ENCODE data around the gene OR2F2.

OR2F2 gene

DNA sequence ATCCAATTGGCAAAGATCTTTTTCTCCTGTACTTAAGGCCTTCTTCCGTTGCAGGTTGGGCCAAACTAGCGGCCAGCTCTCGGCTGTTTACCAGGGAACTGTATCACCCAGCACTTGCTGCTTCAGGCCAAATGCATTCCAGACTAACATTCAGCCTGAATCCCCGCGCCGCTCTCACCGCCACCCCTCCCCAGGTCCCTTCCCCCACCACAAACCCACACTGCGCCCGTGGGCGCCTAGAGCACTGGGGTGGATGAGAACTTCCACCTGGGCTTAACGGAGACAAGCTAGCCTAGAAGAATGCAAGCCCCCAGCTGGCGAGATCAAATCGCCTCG lies 33.7 kb upstream of the OR2F2 start:
- peaks cover 4% of the 10 kb centered on the region for H3K9me3 ChIP-seq (ENCODE audit: control insufficient read depth, low read length)
- peak overlapping the region; percentile 89 for H3K27ac ChIP-seq (ENCODE audit: low read depth, low read length, severe bottlenecking)
- H3K36me3 ChIP-seq (ENCODE audit: control insufficient read depth, insufficient read depth, low read length), result peaks cover 6% of the 10 kb centered on the region
- peaks cover 14% of the 10 kb centered on the region for H3K4me1 ChIP-seq (ENCODE audit: control insufficient read depth, insufficient read depth, low read length, poor library complexity, severe bottlenecking)
- WGBS, 2 experiments (ENCODE audit: insufficient coverage in 2 of 2), result 0% methylated on average over 10 to 11 of the region's 14 CpGs
- peak overlapping the region; percentile 82 for H3K4me3 ChIP-seq (ENCODE audit: extremely low read depth, insufficient read depth, low read length, poor library complexity, severe bottlenecking)

- WGBS, 2 experiments (ENCODE audit: insufficient coverage in 2 of 2), result 0 to 1% methylated on average over 20 to 32 of the region's 50 CpGs
- H3K9me3 ChIP-seq (ENCODE audit: control insufficient read depth, low read length), result peaks cover 4% of the 10 kb centered on the region
Measured at GRCh38 chr7:143901668-143902331, 33.2 kb upstream of the OR2F2 start, which contains the start of gene TCAF1. TSS of gene TCAF1 (minus strand) at chr7:143902176. CDS start at chr7:143876608, 25,568 bp downstream.

GRCh38 chr7:143902332-143902899 lies 32.6 kb upstream of the OR2F2 start:
- Histone ChIP-seq H3K27ac (ENCODE audit: low read depth, low read length, severe bottlenecking) (peak overlapping the region; percentile 89), H3K4me1 (ENCODE audit: control insufficient read depth, insufficient read depth, low read length, poor library complexity, severe bottlenecking) (peaks cover 14% of the 10 kb centered on the region), H3K36me3 (ENCODE audit: control insufficient read depth, insufficient read depth, low read length) (peaks cover 6% of the 10 kb centered on the region), H3K4me3 (ENCODE audit: extremely low read depth, insufficient read depth, low read length, poor library complexity, severe bottlenecking) (peak overlapping the region; percentile 82), H3K9me3 (ENCODE audit: control insufficient read depth, low read length) (peaks cover 4% of the 10 kb centered on the region)
- 90 to 92% methylated on average over 6 to 9 of the region's 14 CpGs for WGBS, 2 experiments (ENCODE audit: insufficient coverage in 2 of 2)

More at GRCh38 chr7:143901668-143902331, 33.2 kb upstream of the OR2F2 start, which contains the start of gene TCAF1:
- peaks cover 14% of the 10 kb centered on the region for H3K4me1 ChIP-seq (ENCODE audit: control insufficient read depth, insufficient read depth, low read length, poor library complexity, severe bottlenecking)
- H3K36me3 ChIP-seq (ENCODE audit: control insufficient read depth, insufficient read depth, low read length), result peaks cover 6% of the 10 kb centered on the region
- H3K27ac ChIP-seq (ENCODE audit: low read depth, low read length, severe bottlenecking), result peak within 1 kb of the TSS; percentile 89
- peak within 1 kb of the TSS; percentile 82 for H3K4me3 ChIP-seq (ENCODE audit: extremely low read depth, insufficient read depth, low read length, poor library complexity, severe bottlenecking)

GRCh38 chr7:143905509-143905908 lies 29.5 kb upstream of the OR2F2 start:
- H3K9me3 ChIP-seq (ENCODE audit: control insufficient read depth, low read length), result no peaks in the 10 kb centered on the region
- 86 to 100% methylated on average over 1 of the region's 1 CpG for WGBS, 2 experiments (ENCODE audit: insufficient coverage in 2 of 2)
- no peaks in the 10 kb centered on the region for H3K36me3 ChIP-seq (ENCODE audit: control insufficient read depth, insufficient read depth, low read length)
- H3K27ac ChIP-seq (ENCODE audit: low read depth, low read length, severe bottlenecking), result no peak overlapping the region
- H3K4me3 ChIP-seq (ENCODE audit: extremely low read depth, insufficient read depth, low read length, poor library complexity, severe bottlenecking), result no peak overlapping the region
- peaks cover 7% of the 10 kb centered on the region for H3K4me1 ChIP-seq (ENCODE audit: control insufficient read depth, insufficient read depth, low read length, poor library complexity, severe bottlenecking)

GRCh38 chr7:143906151-143906550 lies 28.9 kb upstream of the OR2F2 start:
- peaks cover 7% of the 10 kb centered on the region for H3K4me1 ChIP-seq (ENCODE audit: control insufficient read depth, insufficient read depth, low read length, poor library complexity, severe bottlenecking)
- H3K4me3 ChIP-seq (ENCODE audit: extremely low read depth, insufficient read depth, low read length, poor library complexity, severe bottlenecking), result no peak overlapping the region
- no peaks in the 10 kb centered on the region for H3K9me3 ChIP-seq (ENCODE audit: control insufficient read depth, low read length)
- H3K36me3 ChIP-seq (ENCODE audit: control insufficient read depth, insufficient read depth, low read length), result no peaks in the 10 kb centered on the region
- H3K27ac ChIP-seq (ENCODE audit: low read depth, low read length, severe bottlenecking), result no peak overlapping the region
- 90 to 93% methylated on average over 7 to 9 of the region's 9 CpGs for WGBS, 2 experiments (ENCODE audit: insufficient coverage in 2 of 2)

GRCh38 chr7:143906895-143907294 lies 28.1 kb upstream of the OR2F2 start:
- no peak overlapping the region for H3K4me3 ChIP-seq (ENCODE audit: extremely low read depth, insufficient read depth, low read length, poor library complexity, severe bottlenecking)
- H3K27ac ChIP-seq (ENCODE audit: low read depth, low read length, severe bottlenecking), result no peak overlapping the region
- H3K4me1 ChIP-seq (ENCODE audit: control insufficient read depth, insufficient read depth, low read length, poor library complexity, severe bottlenecking), result peaks cover 7% of the 10 kb centered on the region
- 56 to 67% methylated on average over 5 of the region's 5 CpGs for WGBS, 2 experiments (ENCODE audit: insufficient coverage in 2 of 2)
- no peaks in the 10 kb centered on the region for H3K36me3 ChIP-seq (ENCODE audit: control insufficient read depth, insufficient read depth, low read length)
- H3K9me3 ChIP-seq (ENCODE audit: control insufficient read depth, low read length), result no peaks in the 10 kb centered on the region

- H3K4me3 ChIP-seq (ENCODE audit: extremely low read depth, insufficient read depth, low read length, poor library complexity, severe bottlenecking), result no peak overlapping the region
- WGBS, 2 experiments (ENCODE audit: insufficient coverage in 2 of 2), result no CpG with 5 or more reads among the region's 5 CpGs
- H3K9me3 ChIP-seq (ENCODE audit: control insufficient read depth, low read length), result no peaks in the 10 kb centered on the region
- H3K27ac ChIP-seq (ENCODE audit: low read depth, low read length, severe bottlenecking), result no peak overlapping the region
- H3K36me3 ChIP-seq (ENCODE audit: control insufficient read depth, insufficient read depth, low read length), result no peaks in the 10 kb centered on the region
- H3K4me1 ChIP-seq (ENCODE audit: control insufficient read depth, insufficient read depth, low read length, poor library complexity, severe bottlenecking), result peaks cover 4% of the 10 kb centered on the region
Measured at GRCh38 chr7:143908120-143908519, 26.9 kb upstream of the OR2F2 start.

DNA sequence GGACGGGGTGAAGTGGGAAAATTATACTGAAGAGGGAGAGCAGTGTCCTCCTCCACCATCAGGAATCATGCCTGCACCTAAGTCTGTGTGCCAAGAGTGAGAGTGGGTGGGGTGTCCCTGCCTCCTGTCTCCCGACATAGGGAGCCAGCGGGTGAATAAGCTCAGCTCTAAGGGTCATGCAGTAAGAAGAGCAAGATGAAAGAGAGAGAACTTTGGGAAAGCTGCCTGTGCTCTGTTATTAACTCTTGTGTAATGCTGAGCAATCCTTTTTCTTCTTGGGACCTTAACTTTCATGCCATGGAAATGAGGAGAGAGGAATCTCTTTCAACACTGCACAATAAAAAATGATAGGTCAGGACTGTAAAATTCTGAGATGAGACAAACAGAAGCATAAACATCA lies 25.2 kb upstream of the OR2F2 start:
- Histone ChIP-seq H3K9me3 (ENCODE audit: control insufficient read depth, low read length) (no peaks in the 10 kb centered on the region), H3K36me3 (ENCODE audit: control insufficient read depth, insufficient read depth, low read length) (no peaks in the 10 kb centered on the region), H3K4me3 (ENCODE audit: extremely low read depth, insufficient read depth, low read length, poor library complexity, severe bottlenecking) (no peak overlapping the region), H3K4me1 (ENCODE audit: control insufficient read depth, insufficient read depth, low read length, poor library complexity, severe bottlenecking) (peaks cover 4% of the 10 kb centered on the region), H3K27ac (ENCODE audit: low read depth, low read length, severe bottlenecking) (no peak overlapping the region)
- 78 to 100% methylated on average over 1 to 3 of the region's 3 CpGs for WGBS, 2 experiments (ENCODE audit: insufficient coverage in 2 of 2)

DNA sequence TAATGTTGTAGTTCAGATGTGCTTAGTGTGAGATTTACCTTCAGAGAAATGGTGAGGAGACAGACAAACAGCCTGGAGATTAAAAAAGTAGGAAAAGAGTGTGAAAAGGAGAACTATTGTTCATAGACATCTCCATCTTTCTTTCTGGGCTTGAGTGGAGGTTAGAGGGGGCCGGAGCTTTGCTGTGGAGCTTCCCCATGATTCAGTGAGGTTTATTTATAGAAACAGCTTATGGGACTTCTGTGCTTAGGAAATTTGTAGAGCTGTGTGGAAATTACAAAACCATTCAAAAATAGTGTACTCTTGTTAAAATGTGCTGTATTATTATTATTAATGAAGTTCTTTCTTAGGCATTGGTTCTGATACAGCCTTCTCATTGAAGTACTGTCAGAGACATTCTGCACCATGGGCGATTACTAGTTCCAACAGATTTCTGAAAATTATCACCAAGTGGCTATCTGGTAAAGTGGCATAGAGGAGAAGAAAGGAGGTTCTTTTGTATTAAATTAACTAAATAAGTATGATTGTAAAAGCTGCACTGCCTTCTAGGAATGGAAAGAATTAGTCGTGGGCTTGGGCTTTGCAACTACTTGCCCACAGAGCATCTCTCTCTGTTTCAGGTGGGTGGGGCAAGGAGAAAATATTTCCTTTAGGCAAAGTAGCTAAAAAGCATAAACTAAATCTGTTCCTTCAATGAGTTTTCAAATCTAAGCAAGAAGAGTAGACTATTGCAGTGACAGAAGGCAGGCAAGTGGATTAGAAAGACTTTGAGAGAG lies 24.4 kb upstream of the OR2F2 start:
- H3K36me3 ChIP-seq (ENCODE audit: control insufficient read depth, insufficient read depth, low read length), result no peaks in the 10 kb centered on the region
- no peaks in the 10 kb centered on the region for H3K9me3 ChIP-seq (ENCODE audit: control insufficient read depth, low read length)
- WGBS, 2 experiments (ENCODE audit: insufficient coverage in 2 of 2), result 100% methylated on average over 1 of the region's 3 CpGs; no CpG with 5 or more reads in 1 of the 2 experiments
- H3K4me1 ChIP-seq (ENCODE audit: control insufficient read depth, insufficient read depth, low read length, poor library complexity, severe bottlenecking), result no peaks in the 10 kb centered on the region
- H3K4me3 ChIP-seq (ENCODE audit: extremely low read depth, insufficient read depth, low read length, poor library complexity, severe bottlenecking), result no peak overlapping the region
- H3K27ac ChIP-seq (ENCODE audit: low read depth, low read length, severe bottlenecking), result no peak overlapping the region

DNA sequence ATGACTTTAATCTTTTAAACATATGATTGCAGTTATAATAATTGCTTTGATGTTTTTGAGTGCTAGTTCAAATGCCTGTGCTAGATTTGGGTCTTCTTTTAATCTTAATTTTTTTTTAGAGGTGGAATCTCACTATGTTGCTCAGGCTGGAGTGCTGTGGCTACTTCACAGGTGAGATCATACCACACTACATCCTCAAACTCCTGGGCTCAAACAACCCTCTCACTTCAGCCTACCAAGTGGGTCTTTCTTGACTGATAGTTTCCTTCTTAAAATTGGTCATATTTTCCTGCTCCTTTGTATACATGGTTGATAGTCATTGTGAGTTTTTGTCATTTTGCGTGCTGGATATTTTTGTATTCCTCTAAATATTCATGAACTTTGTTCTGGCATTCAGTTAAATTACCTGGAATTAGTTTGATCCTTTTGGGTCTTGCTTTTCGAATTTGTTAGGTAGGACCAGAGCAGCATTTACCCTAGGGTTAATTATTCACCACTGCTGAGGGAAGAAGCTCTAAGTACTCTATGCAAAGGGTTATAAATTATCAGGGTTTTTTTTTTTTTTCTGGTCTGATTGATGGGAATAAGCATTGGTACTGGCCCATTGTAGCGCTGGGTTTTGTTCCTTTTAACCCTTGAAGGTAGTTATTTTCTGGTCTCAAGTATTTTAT lies 21.0 kb upstream of the OR2F2 start:
- Histone ChIP-seq H3K4me3 (ENCODE audit: extremely low read depth, insufficient read depth, low read length, poor library complexity, severe bottlenecking) (no peak overlapping the region), H3K4me1 (ENCODE audit: control insufficient read depth, insufficient read depth, low read length, poor library complexity, severe bottlenecking) (no peaks in the 10 kb centered on the region), H3K9me3 (ENCODE audit: control insufficient read depth, low read length) (no peaks in the 10 kb centered on the region), H3K36me3 (ENCODE audit: control insufficient read depth, insufficient read depth, low read length) (no peaks in the 10 kb centered on the region), H3K27ac (ENCODE audit: low read depth, low read length, severe bottlenecking) (no peak overlapping the region)
- WGBS, 2 experiments (ENCODE audit: insufficient coverage in 2 of 2), result 80 to 83% methylated on average over 1 of the region's 3 CpGs

All from mesodermal cell (in vitro differentiated cells).